CD14-positive monocyte (primary cell): Measurements from ENCODE around the gene CDK18. TPM values are rescaled to one million over a fixed set of nuclear protein-coding genes. Genes with fewer than 3 reads are reported as not detected.

Experiments
- DNase-seq, 3 donors: peaks; one replicate each; pipeline ENCODE4 v3.0.0-alpha.2; 2011 to 2022
- H2AFZ ChIP-seq: 2 replicates; pipeline ENCODE4 v1.6.0; 2012; ENCODE audit warnings: mild to moderate bottlenecking, low read depth, low read length, inconsistent platforms; ENCODE audit not compliant: insufficient read depth, poor library complexity, severe bottlenecking
- H3K27ac ChIP-seq, 2 donors: 1 replicate in 1 of 2; 2 replicates in 1 of 2; pipeline ENCODE4 v1.5.1; 2012 to 2013; ENCODE audit warnings: low read length in 2 of 2, control low read depth in 1 of 2, inconsistent platforms in 1 of 2, low read depth in 1 of 2, mild to moderate bottlenecking in 1 of 2
- H3K27me3 ChIP-seq, 2 donors: one replicate each; pipeline versions ENCODE4 v1.6.0 to v1.6.1; 2011 to 2013; ENCODE audit warnings: low read length in 2 of 2; ENCODE audit not compliant: control insufficient read depth in 2 of 2, insufficient read depth in 2 of 2
- H3K36me3 ChIP-seq, 2 donors: replicated peaks in 1 of 2; 1 replicate in 1 of 2; 2 replicates in 1 of 2; pipeline versions ENCODE4 v1.5.1 to v1.6.1; 2012 to 2013; ENCODE audit warnings: low read length in 2 of 2, control low read depth in 1 of 2, inconsistent platforms in 1 of 2, mild to moderate bottlenecking in 1 of 2; ENCODE audit not compliant: insufficient read depth in 2 of 2, control insufficient read depth in 1 of 2
- H3K4me1 ChIP-seq, 2 donors: 1 replicate in 1 of 2; 2 replicates in 1 of 2; pipeline versions ENCODE4 v1.5.1 to v1.6.1; 2012 to 2013; ENCODE audit warnings: low read length in 2 of 2, control low read depth in 1 of 2, inconsistent platforms in 1 of 2, mild to moderate bottlenecking in 1 of 2, moderate library complexity in 1 of 2; ENCODE audit not compliant: insufficient read depth in 2 of 2, control insufficient read depth in 1 of 2
- H3K4me2 ChIP-seq: replicated peaks from 2 replicates; pipeline ENCODE3; 2012; ENCODE audit warnings: low read length, moderate library complexity, mild to moderate bottlenecking; ENCODE audit not compliant: poor library complexity, severe bottlenecking; ENCODE audit errors: extremely low read depth
- H3K4me3 ChIP-seq, 3 experiments: fragments of 200-600 bp in 1 of 3; sonication (generic) in 1 of 3; replicated peaks in 1 of 3; 1 replicate in 2 of 3; 2 replicates in 1 of 3; pipeline ENCODE4 v1.5.1; 2011 to 2013; ENCODE audit warnings: low read length in 3 of 3, mild to moderate bottlenecking in 3 of 3, control low read depth in 2 of 3, low read depth in 2 of 3, inconsistent platforms in 1 of 3, moderate library complexity in 1 of 3
- H3K79me2 ChIP-seq: 2 replicates; pipeline ENCODE4 v1.6.0; 2012; ENCODE audit warnings: mild to moderate bottlenecking, control low read depth, inconsistent platforms, low read length, moderate library complexity; ENCODE audit not compliant: insufficient read depth
- H3K9ac ChIP-seq: 2 replicates; pipeline ENCODE4 v1.6.0; 2017; ENCODE audit warnings: low read length, mild to moderate bottlenecking; ENCODE audit not compliant: insufficient read depth, poor library complexity, severe bottlenecking
- H3K9me3 ChIP-seq, 2 donors: replicated peaks in 1 of 2; 1 replicate in 1 of 2; 2 replicates in 1 of 2; pipeline versions ENCODE4 v1.5.1 to v1.6.1; 2012 to 2013; ENCODE audit warnings: low read length in 2 of 2, control low read depth in 1 of 2; ENCODE audit not compliant: control insufficient read depth in 1 of 2, insufficient read depth in 1 of 2
- H4K20me1 ChIP-seq: 2 replicates; pipeline ENCODE4 v1.6.0; 2012; ENCODE audit warnings: mild to moderate bottlenecking, low read length, control low read depth, moderate library complexity; ENCODE audit not compliant: insufficient read depth
- H3K27ac Mint-ChIP-seq, 7 donors: one replicate each; pipeline ENCODE4 v1.8.0; 2020; ENCODE audit warnings: mild to moderate bottlenecking in 7 of 7, mixed read lengths in 7 of 7, moderate library complexity in 6 of 7, inconsistent platforms in 2 of 7
- H3K27me3 Mint-ChIP-seq, 3 donors: one replicate each; pipeline ENCODE4 v1.8.0; 2021 to 2022; ENCODE audit warnings: low read depth in 3 of 3, mild to moderate bottlenecking in 3 of 3, mixed read lengths in 3 of 3, moderate library complexity in 3 of 3, inconsistent platforms in 1 of 3
- H3K36me3 Mint-ChIP-seq, 2 donors: one replicate each; pipeline ENCODE4 v1.8.0; 2020; ENCODE audit warnings: mixed read lengths in 2 of 2, inconsistent platforms in 1 of 2, mild to moderate bottlenecking in 1 of 2
- H3K4me1 Mint-ChIP-seq: one replicate; pipeline ENCODE4 v1.8.0; 2020; ENCODE audit warnings: mild to moderate bottlenecking, mixed read lengths
- H3K4me3 Mint-ChIP-seq, 2 donors: one replicate each; pipeline ENCODE4 v1.8.0; 2020; ENCODE audit warnings: mild to moderate bottlenecking in 2 of 2, mixed read lengths in 2 of 2, moderate library complexity in 1 of 2
- H3K9me3 Mint-ChIP-seq, 7 donors: one replicate each; pipeline ENCODE4 v1.8.0; 2020 to 2022; ENCODE audit warnings: mixed read lengths in 7 of 7, mild to moderate bottlenecking in 6 of 7, moderate library complexity in 6 of 7, inconsistent platforms in 2 of 7
- CTCF ChIP-seq: fragments of 200-600 bp; IDR thresholded peaks from one replicate; pipeline ENCODE4 v1.8.0; 2022; ENCODE audit warnings: antibody characterized with exemption, mild to moderate bottlenecking
- WGBS: methylation state at CpG from one replicate; pipeline ENCODE4 v1.1.5; 2013; ENCODE audit warnings: missing lambda C conversion rate; ENCODE audit not compliant: insufficient coverage; 5-methylcytosine and 5-hydroxymethylcytosine counted together
- intact Hi-C, 2 donors: fragments of 100-400 bp; cut with micrococcal nuclease; formaldehyde crosslinking; loops; one replicate each; pipeline versions ENCODE4 v1.15.0 to v1.15.1; 2023
- polyA minus RNA-seq: library from RNA; depleted of rRNA, polyadenylated mRNA; stranded (reverse); fragments of >200 nt; gene quantifications from 2 replicates; pipeline ENCODE4 v1.2.3, GENCODE V29; 2012
- polyA plus RNA-seq, 3 donors: library from polyadenylated mRNA; depleted of rRNA in 1 of 3; unstranded in 2 of 3; stranded (reverse) in 1 of 3; fragments of 300-500 nt in 2 of 3; fragments of >200 nt in 1 of 3; fragmentation: Illumina TruSeq in 2 of 3; gene quantifications; 1 replicate in 2 of 3; 2 replicates in 1 of 3; pipeline ENCODE4 v1.2.3, GENCODE V29; 2012 to 2021
- total RNA-seq, 12 experiments: library from RNA in 1 of 12; stranded (reverse) in 1 of 12; fragments of 120-200 nt in 1 of 12; gene quantifications; one replicate each; pipeline ENCODE4 v1.2.4 and lab custom pipeline; 2013 to 2026; ENCODE audit warnings: mixed read lengths in 6 of 12, inconsistent platforms in 1 of 12

Gene CDK18
- 1.3 TPM for total RNA-seq (2013)
- polyA plus RNA-seq = 1 to 10 TPM in 1 of 3 donors, under 1 TPM in 2; 0.48 to 4.4 (median 0.66) TPM
- 2.2 and 2.9 TPM in 2 replicates for polyA minus RNA-seq
- total RNA-seq (lab: John Stamatoyannopoulos, UW) = 0.35 to 5.0 (median 2.0) reads per million in 11 experiments

DNA sequence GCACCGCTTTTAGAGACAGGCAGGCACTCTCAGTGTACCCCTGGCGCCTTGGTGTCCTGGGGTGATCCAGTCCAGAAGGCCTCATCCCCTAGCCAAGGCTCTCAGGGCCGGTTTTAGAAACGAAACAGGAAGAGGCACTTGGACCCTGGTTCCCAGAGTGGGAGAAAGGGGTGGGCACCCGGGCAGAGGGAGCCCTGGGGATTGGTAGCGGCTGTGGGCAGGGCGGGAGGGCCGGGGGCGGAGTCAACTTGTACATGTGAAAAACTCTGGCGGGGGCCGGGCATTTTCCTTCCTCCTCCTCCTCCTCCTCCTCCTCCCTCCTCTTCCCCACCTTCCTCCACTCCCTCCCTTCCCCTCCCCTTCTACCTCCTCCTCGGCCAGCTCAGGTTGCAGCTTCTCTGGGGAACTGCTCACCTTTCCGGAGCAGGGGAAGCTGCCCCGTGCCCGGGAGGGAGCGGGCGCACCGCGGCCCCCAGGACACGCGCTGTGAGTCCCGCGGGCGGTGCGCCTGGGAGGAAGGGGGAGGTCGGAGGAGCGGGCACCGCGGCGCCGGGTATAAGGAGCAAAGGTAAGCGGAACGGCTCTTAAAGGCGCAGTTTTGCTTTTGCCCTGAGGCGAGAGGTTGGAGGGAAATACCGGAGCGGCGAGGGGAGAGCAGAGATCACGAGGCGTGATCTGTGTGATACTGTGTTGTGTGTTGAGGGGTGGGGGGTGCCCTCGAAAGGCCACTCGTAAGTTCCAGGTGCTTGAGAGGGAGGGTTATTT, at the start of gene CDK18:
CDK18 (plus strand) TSS at position 359 of the 765 bp plus-strand sequence. CDS start 18,499 bp downstream, outside the sequence.
- H3K9me3 Mint-ChIP-seq = no peaks in the 10 kb centered on the region
- no peak for TF ChIP-seq CTCF
- H3K4me1 Mint-ChIP-seq = peaks cover 22% of the 10 kb centered on the region
- H3K36me3 Mint-ChIP-seq = no peaks in the 10 kb centered on the region
- H3K27ac Mint-ChIP-seq = peak within 1 kb of the TSS in 3 of 7 donors; percentile 28 to 86 (median 68)
- Histone ChIP-seq H3K9me3 (no peaks in the 10 kb centered on the region), H3K27ac (no peak within 1 kb of the TSS), H3K79me2 (no peaks in the 10 kb centered on the region), H3K4me2 (peak within 1 kb of the TSS; percentile 86), H4K20me1 (no peaks in the 10 kb centered on the region), H3K27me3 (no peaks in the 10 kb centered on the region), H3K4me3 (peak within 1 kb of the TSS; percentile 39 to 79 (median 75)), H3K4me1 (peaks cover 12 to 20% of the 10 kb centered on the region in 2 donors), H3K9ac (peak within 1 kb of the TSS; percentile 67), H2AFZ (peak within 1 kb of the TSS; percentile 92), H3K36me3 (no peaks in the 10 kb centered on the region)
- intact Hi-C loops = no loop called here
- H3K27me3 Mint-ChIP-seq = peaks cover 5 to 7% (median 6%) of the 10 kb centered on the region in 3 donors
- WGBS = 3% methylated on average over 31 of the region's 42 CpGs
- H3K4me3 Mint-ChIP-seq = peak within 1 kb of the TSS; percentile 79 to 86
- peak; percentile 39 to 41 (median 39) for DNase-seq

GRCh38 chr1:205454903-205455335, 49.5 kb upstream of the CDK18 start:
- Histone ChIP-seq H3K36me3 (no peaks in the 10 kb centered on the region), H3K79me2 (no peaks in the 10 kb centered on the region), H4K20me1 (no peaks in the 10 kb centered on the region), H3K4me3 (no peak overlapping the region), H3K4me2 (no peak overlapping the region), H3K27me3 (peaks cover 53 to 91% of the 10 kb centered on the region in 2 donors), H3K4me1 (peaks cover 0 to 8% of the 10 kb centered on the region in 2 donors), H2AFZ (no peak overlapping the region), H3K27ac (no peak overlapping the region), H3K9ac (no peak overlapping the region), H3K9me3 (peaks cover 0 to 18% of the 10 kb centered on the region in 2 donors)
- peak overlapping the region in 1 of 2 donors; percentile 74 for H3K4me3 Mint-ChIP-seq
- TF ChIP-seq CTCF = no peak
- no peak for DNase-seq
- H3K27me3 Mint-ChIP-seq = peaks cover 74 to 91% (median 78%) of the 10 kb centered on the region in 3 donors
- H3K4me1 Mint-ChIP-seq = peaks cover 6% of the 10 kb centered on the region
- no peak overlapping the region for H3K27ac Mint-ChIP-seq
- 10% methylated on average over 2 of the region's 6 CpGs for WGBS
- H3K36me3 Mint-ChIP-seq = no peaks in the 10 kb centered on the region
- peaks cover 0 to 17% (median 2%) of the 10 kb centered on the region in 7 donors for H3K9me3 Mint-ChIP-seq
- intact Hi-C loops = no loop called here
